K562 (cell line): ENCODE results near the gene GFI1B. TPM values are rescaled to one million over a fixed set of nuclear protein-coding genes. Genes with fewer than 3 reads are reported as not detected.

Experiments used
- CAMTA2 ChIP-seq: fragments of 250-450 bp; sonication (Bioruptor Pico); conservative IDR thresholded peaks from 2 replicates; pipeline ENCODE4 v1.5.1; 2022
- CBX3 ChIP-seq, 2 experiments: IDR thresholded peaks; 1 replicate in 1 of 2; 2 replicates in 1 of 2; pipeline ENCODE4 v1.6.1; 2012; ENCODE audit warnings: inconsistent platforms in 2 of 2, low read length in 2 of 2, borderline replicate concordance in 1 of 2, control low read depth in 1 of 2
- CCAR2 ChIP-seq: fragments of 200-400 bp; formaldehyde crosslinking; IDR thresholded peaks from 2 replicates; pipeline ENCODE4 v1.6.1; 2017; ENCODE audit warnings: mild to moderate bottlenecking, low read depth, low read length
- CCNT2 ChIP-seq: IDR thresholded peaks from 2 replicates; pipeline ENCODE4 v1.6.1; 2011; ENCODE audit warnings: borderline replicate concordance, low read depth, mild to moderate bottlenecking, moderate library complexity, mixed read lengths, low read length; ENCODE audit not compliant: insufficient read length; ENCODE audit errors: extremely low read depth
- CEBPB ChIP-seq: fragments of 450-650 bp; IDR thresholded peaks from 2 replicates; pipeline ENCODE4 v1.6.1; 2016; ENCODE audit warnings: missing genetic modification characterization, missing compliant biosample characterization
- CREBBP ChIP-seq: IDR thresholded peaks from one replicate; pipeline ENCODE4 v1.6.1; 2012; ENCODE audit warnings: low read depth, mild to moderate bottlenecking, control low read depth, inconsistent platforms, low read length
- E2F8 ChIP-seq: fragments of 450-650 bp; IDR thresholded peaks from 2 replicates; pipeline ENCODE4 v1.7.1; 2018; ENCODE audit warnings: mild to moderate bottlenecking, low read depth; ENCODE audit not compliant: partially characterized antibody
- ETV1 ChIP-seq: fragments of 450-650 bp; conservative IDR thresholded peaks from 2 replicates; pipeline ENCODE4 v1.6.1; 2016; ENCODE audit warnings: missing genetic modification characterization, control low read depth, low read depth, missing compliant biosample characterization
- KDM2B ChIP-seq: fragments of 250-450 bp; sonication (Bioruptor Pico); IDR thresholded peaks from 2 replicates; pipeline ENCODE4 v1.8.0; 2021; ENCODE audit warnings: mild to moderate bottlenecking, moderate library complexity
- NR2C2 ChIP-seq, 2 experiments: fragments of 200-800 bp in 1 of 2; sonication (Bioruptor generic) in 1 of 2; sonication (generic) in 1 of 2; formaldehyde crosslinking in 1 of 2; IDR thresholded peaks; 2 replicates each; pipeline versions ENCODE4 v1.6.1 to v1.8.0; 2016 to 2022; ENCODE audit warnings: mild to moderate bottlenecking in 1 of 2, missing compliant biosample characterization in 1 of 2, missing genetic modification characterization in 1 of 2, missing genetic modification reagents in 1 of 2
- PTRF ChIP-seq: fragments of 450-650 bp; IDR thresholded peaks from 2 replicates; pipeline ENCODE4 v1.6.1; 2016; ENCODE audit warnings: mild to moderate bottlenecking, missing genetic modification characterization, missing compliant biosample characterization
- RBM17 ChIP-seq: fragments of 200-400 bp; formaldehyde crosslinking; IDR thresholded peaks from 2 replicates; pipeline ENCODE4 v1.6.1; 2017; ENCODE audit warnings: low read depth, mild to moderate bottlenecking, low read length, borderline replicate concordance
- RFX7 ChIP-seq: fragments of 250-450 bp; sonication (Bioruptor Pico); IDR thresholded peaks from 2 replicates; pipeline ENCODE4 v1.5.1; 2021; ENCODE audit warnings: mild to moderate bottlenecking
- SFPQ ChIP-seq: fragments of 200-400 bp; formaldehyde crosslinking; IDR thresholded peaks from 2 replicates; pipeline ENCODE4 v1.6.1; 2017; ENCODE audit warnings: mild to moderate bottlenecking, low read depth, low read length, moderate library complexity
- SRF ChIP-seq, 2 experiments: fragments of 250-450, 450-650 bp in 1 of 2; sonication (Bioruptor Pico) in 1 of 2; sonication (generic) in 1 of 2; formaldehyde crosslinking; IDR thresholded peaks; 2 replicates each; pipeline versions ENCODE4 v1.5.0 to v1.5.1; 2020 to 2022; ENCODE audit warnings: mild to moderate bottlenecking in 1 of 2, missing genetic modification reagents in 1 of 2
- SRSF1 ChIP-seq: fragments of 200-400 bp; formaldehyde crosslinking; IDR thresholded peaks from 2 replicates; pipeline ENCODE4 v1.6.1; 2017; ENCODE audit warnings: mild to moderate bottlenecking, low read depth, low read length, moderate library complexity
- TAL1 ChIP-seq: fragments of 450-650 bp; IDR thresholded peaks from 2 replicates; pipeline ENCODE4 v1.6.1; 2016; ENCODE audit warnings: mild to moderate bottlenecking
- ZKSCAN1 ChIP-seq: fragments of 150-350 bp; IDR thresholded peaks from 2 replicates; pipeline ENCODE4 v1.6.1; 2016; ENCODE audit warnings: low read depth, low read length
- ZNF24 ChIP-seq: fragments of 450-650 bp; IDR thresholded peaks from 2 replicates; pipeline ENCODE4 v1.6.1; 2016
- ZNF41 ChIP-seq: fragments of 250-450 bp; sonication (Bioruptor Pico); conservative IDR thresholded peaks from 2 replicates; pipeline ENCODE4 v1.4.0; 2020; ENCODE audit warnings: mild to moderate bottlenecking
- ZNF512 ChIP-seq: IDR thresholded peaks from 2 replicates; pipeline ENCODE4 v1.6.1; 2016; ENCODE audit warnings: missing genetic modification characterization, missing compliant biosample characterization
- ZNF77 ChIP-seq: fragments of 250-450 bp; sonication (Bioruptor Pico); IDR thresholded peaks from 2 replicates; pipeline ENCODE4 v1.5.0; 2020
- polyA plus RNA-seq, 8 experiments: library from polyadenylated mRNA; depleted of rRNA in 4 of 8; stranded (reverse) in 5 of 8; unstranded in 3 of 8; fragments of >200 nt; fragmentation: Nextera tagmentation in 2 of 8; fragmentation: Illumina TruSeq in 1 of 8; extraction: Ambion mirVana in 2 of 8; extraction: Trizol in 1 of 8; gene quantifications; 2 replicates each; pipeline versions ENCODE4 v1.2.1 to v1.2.3, GENCODE V29; 2011 to 2014; ENCODE audit warnings: inconsistent platforms in 1 of 8, missing spikeins in 1 of 8
- total RNA-seq, 7 experiments: library from RNA; depleted of rRNA in 6 of 7; stranded (reverse); fragments of >200 nt in 6 of 7; fragmentation: Illumina TruSeq in 2 of 7; extraction: Trizol in 2 of 7; gene quantifications; 2 replicates each; pipeline versions ENCODE4 v1.2.1 to v1.2.3, GENCODE V29; 2011 to 2021; ENCODE audit warnings: low replicate concordance in 1 of 7

GFI1B gene
- total and polyA plus RNA-seq, 9 of the 15 experiments (the other 6 are each of a cell fraction or from before 2014, with no cell fraction given) = 8.0 to 75.7 (median 34.5) TPM

GRCh38 chr9:132998831-132999635, 20.5 kb downstream of the GFI1B start (continued):
- TF ChIP-seq ZNF512 (tag) (no peak), ZKSCAN1 (peak; percentile 65), ZNF77 (CRISPR knock-in tag) (no peak), NR2C2 (CRISPR knock-in tag; IDR thresholded peaks at IDR 0.05) (no peak), NR2C2 (tag; IDR thresholded peaks at IDR 0.05) (no peak), RBM17 (no peak), SRSF1 (no peak), KDM2B (no peak), CBX3 (IDR thresholded peaks at IDR 0.05; ENCODE audit: borderline replicate concordance in 1 of 2, low read length in 2 of 2) (no peak), RFX7 (CRISPR knock-in tag) (no peak), PTRF (tag) (no peak), ZNF41 (CRISPR knock-in tag) (no peak), E2F8 (peak; percentile 32), CCAR2 (no peak), ZNF24 (0 out of 2 replicates have a peak, but pooled peaks have one; percentile 9), SFPQ (no peak), CAMTA2 (CRISPR knock-in tag) (no peak), SRF (CRISPR knock-in tag; IDR thresholded peaks at IDR 0.05) (no peak), CEBPB (tag) (no peak), ETV1 (no peak), CREBBP (no peak), CCNT2 (peak; percentile 81), TAL1 (peak; percentile 94)
